Activated naive CD4-positive, alpha-beta T cell treated with anti-CD3 and anti-CD28 coated beads, Interleukin-2, amount 50 U/mL, for 16 hours (primary cell): Measurements from ENCODE around the gene GRPEL1.
"Not testable (repeated sequence)": the region's sequence is repeated elsewhere in the genome, so short reads cannot be mapped to it uniquely, and the experiment has no call there.

Experiments
- DNase-seq: peaks from one replicate; pipeline ENCODE4 v3.0.0-alpha.2; 2020

GRPEL1 gene

DNA sequence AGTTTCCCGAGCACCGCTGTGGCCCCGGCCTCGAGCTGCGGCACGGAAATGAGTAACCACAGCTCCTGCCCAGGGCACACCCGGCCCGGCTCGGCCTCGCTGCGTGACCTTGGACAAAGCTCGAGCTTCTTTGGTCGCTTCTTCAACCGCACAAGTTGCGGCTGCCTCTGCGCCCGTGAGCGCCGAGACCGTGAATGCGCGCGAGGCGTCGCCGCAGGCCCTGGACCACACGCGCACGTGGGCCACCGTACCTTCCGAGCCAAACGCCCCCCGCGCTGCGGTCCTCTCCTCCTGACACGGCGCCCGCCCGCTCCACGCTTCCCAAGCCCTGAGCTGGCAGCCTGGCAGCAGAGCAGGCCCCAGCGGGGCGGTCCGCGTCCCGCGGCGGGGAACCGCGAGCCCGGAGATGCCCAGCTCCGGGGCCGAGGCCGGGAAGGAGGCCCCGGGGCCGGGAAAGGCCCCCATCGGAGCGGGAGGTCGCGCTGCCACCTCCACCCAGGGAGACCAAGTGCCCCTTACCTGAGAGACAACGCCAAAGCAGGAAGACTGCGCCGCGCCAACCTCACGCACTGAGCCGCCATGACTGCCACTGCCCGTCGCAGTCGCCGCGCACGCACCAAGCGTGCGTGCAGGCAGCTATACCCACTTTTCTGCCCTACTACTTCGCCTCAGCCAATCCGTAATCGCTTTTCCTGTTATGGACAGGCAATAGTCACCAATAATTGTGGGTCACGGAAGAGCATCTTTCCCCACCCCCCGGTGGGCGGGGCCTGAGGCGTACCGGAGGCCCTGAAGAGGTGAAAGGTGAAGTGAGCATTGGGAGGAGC lies at the start of gene GRPEL1:
GRPEL1 (minus strand) TSS at position 613 of the 827 bp plus-strand sequence; CDS start at position 581, 32 bp downstream.
- peak; percentile 100 for DNase-seq

DNA sequence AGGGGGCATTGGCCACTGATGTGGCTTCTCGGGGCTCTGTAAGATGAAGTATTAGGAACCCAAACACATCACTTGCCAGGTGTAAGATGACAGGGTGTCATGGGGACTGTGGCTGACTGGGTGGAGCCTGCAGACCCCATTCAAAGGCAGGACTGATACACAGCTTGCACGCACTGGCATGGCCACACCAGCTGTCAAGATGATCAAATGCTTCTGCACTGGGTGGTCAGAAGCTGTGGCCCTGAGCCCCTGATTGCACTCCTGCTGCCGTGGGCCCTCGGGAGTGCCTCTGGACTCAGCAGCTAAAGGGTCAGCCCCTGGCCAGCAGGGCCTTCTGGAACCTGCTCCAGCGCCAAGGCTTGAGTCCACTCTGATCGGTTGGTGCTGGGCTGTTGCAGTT lies 48.8 kb upstream of the GRPEL1 start:
- DNase-seq = no peak

GRCh38 chr4:7115557-7116340 lies 47.9 kb upstream of the GRPEL1 start:
- no peak for DNase-seq

DNA sequence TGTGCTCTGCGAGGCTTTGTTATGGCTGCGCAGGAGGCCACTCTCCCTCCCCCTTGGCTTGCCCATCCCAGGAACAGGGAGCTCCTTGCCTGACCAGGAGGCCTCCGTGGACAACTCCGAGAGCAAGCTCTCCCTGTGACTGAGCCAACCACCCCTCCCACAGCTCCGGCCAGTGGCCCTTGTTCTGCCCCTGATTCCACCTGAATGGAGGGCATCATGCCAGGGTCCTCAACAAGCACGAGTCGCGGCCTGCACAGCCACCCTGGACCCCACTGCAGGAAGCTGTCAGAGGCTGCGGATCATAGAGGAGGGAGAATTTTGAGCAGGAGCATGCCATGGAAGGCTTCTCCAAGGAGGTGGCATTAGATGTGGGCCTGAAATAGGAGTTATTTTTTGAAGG lies 44.8 kb upstream of the GRPEL1 start:
- no peak for DNase-seq

DNA sequence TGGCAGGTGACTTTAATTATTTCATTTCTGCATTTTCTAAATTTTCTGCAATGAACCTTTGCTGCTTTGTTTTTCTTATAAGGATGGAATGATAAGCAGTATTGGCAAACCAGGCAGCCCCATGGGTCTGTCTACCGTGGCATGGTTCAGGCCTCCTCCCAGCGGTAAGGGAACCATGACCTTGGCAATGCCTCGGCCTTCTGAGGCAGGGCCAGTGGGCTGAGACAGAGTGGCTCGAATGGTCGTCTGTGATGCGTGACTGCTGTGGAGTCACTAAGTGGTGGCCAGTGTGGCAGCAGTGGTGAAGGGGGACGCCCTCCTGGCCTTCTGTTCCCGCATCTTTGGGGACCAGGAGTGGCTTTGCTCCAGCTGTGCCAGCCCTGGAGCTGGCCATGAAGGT lies 43.6 kb upstream of the GRPEL1 start:
- no peak for DNase-seq

- no peak for DNase-seq
Observed at GRCh38 chr4:7110546-7110945, 42.7 kb upstream of the GRPEL1 start.

- no peak for DNase-seq
Observed at GRCh38 chr4:7109169-7109568, 41.3 kb upstream of the GRPEL1 start.

DNA sequence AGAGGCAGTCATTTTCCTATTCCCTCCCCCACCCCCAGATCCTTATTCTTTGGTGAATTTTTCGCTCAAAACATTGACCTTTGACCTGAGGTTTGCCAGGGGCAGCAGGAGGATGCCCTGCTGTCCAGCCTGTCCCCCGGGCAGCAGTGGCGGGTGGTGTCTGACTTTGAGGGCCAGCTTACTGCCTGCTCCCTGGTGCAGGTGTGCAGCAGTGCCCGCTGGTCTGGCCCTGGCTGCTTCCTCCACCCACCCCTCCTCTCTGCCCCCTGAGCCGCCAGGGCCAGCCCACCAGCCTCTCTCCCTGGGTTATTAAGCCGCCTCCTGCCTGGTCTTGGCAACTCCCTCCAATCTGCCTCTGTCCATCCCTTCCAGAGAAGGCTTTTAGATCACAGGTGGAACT lies 40.8 kb upstream of the GRPEL1 start:
- no peak for DNase-seq

DNA sequence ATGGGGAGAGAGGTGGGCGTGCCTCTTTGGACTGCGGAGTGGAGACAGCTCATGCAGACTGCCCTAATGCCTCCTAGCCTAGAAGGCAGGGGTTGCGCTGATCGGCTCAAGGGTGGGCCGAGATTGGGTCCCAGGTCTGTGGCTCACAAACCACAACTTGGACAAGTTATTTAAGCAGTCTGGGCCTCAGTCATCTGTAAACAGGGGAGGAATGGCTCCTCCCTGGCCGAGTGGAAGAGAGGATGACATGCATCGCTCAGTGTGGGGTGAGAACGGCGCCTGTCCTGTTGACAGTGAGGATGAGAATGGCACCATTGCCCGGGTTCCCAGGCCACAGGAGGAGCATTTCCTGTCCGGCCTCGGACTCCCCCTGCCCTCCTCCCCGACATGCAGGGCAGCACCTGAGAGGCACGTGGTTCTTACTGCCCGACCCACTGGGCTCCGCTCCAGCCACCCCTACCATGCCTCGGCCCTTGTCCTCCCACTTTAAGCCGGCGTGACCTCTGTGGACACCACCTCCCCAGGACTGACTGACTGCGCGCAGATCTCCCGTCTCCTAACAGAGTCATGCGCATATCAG lies 40.3 kb upstream of the GRPEL1 start:
- DNase-seq = no peak

GRCh38 chr4:7107166-7107905 lies 39.5 kb upstream of the GRPEL1 start:
- DNase-seq = no peak

- no peak for DNase-seq
Observed at GRCh38 chr4:7105276-7105675, 37.4 kb upstream of the GRPEL1 start.

DNA sequence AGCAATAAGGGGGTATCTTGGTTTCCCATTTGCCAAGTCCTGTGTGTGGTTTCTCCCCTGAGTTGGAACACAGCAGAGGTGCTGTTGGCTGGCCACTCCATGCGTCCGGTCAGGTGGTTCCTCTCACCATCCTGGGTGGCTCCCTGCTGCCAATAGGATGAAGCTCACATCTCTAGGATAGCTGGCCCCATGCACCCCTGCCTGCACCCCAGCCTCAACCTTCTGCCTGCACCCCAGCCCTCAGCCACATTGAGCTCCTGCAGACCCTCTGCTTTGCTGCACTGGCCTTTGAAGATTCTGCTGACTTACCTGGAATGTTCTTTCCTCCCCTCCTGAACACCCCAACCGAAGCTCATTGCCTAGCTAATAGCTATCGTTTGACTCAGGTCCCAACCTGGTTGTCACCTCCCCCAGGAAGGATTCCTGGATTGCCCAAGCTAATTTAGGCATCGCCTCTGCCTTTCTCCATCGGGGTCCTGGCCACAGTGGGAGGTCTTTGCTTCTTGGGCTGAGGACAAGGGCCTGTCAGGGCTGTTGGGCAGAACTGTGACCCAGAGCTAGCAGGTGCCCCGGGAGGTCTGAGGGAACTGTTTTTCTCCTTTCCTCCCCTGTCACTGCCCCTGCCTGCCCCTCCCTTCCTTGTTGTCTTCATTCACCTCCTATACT lies 36.6 kb upstream of the GRPEL1 start:
- DNase-seq = no peak

- no peak for DNase-seq
Observed at GRCh38 chr4:7103607-7104365, 35.9 kb upstream of the GRPEL1 start.

- DNase-seq = peak; percentile 82
Observed at GRCh38 chr4:7103031-7103606, 35.3 kb upstream of the GRPEL1 start.

DNA sequence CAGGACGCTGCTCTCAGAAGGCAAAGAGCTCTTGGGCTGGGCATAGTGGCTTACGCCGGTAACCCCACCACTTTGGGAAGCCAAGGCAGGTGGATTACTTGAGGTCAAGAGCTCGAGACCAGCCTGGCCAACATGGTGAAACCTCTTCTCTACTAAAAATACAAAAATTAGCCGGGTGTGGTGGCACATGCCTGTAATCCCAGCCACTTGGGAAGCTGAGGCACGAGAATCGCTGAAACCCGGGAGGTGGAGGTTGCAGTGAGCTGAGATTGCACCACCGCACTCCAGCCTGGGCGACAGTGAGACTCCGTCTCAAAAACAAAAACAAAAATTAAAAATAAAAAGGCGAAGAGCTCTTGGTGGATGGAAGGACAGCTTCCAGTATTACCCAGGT lies 34.6 kb upstream of the GRPEL1 start:
- DNase-seq = not testable (repeated sequence)

- DNase-seq = peak; percentile 53
Observed at GRCh38 chr4:7101692-7102515, 34.0 kb upstream of the GRPEL1 start.

- no peak for DNase-seq
Observed at GRCh38 chr4:7096236-7096635, 28.4 kb upstream of the GRPEL1 start.

GRCh38 chr4:7095611-7096155 lies 27.8 kb upstream of the GRPEL1 start:
- no peak for DNase-seq

GRCh38 chr4:7094916-7095315 lies 27.1 kb upstream of the GRPEL1 start:
- DNase-seq = no peak

DNA sequence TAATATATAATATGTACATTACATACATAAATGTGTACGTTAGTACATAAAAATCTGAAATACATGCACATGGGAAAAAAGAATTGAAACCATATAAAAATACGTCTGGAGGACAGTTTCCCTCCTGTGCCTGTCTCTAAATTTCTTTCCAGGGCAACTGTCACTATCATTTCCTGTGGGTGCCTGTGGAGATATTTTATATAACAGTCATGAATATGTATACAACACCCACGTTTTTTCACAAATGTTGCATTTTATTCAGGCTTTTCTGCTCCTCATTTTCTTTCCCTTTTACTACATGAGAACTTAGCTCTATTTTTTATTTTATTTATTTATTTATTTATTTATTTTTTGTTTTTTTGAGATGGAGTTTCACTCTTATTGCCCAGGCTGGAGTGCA lies 24.2 kb upstream of the GRPEL1 start:
- no peak for DNase-seq
